Measurements from ENCODE around the gene BTRC.

- TF ChIP-seq POLR2A (IDR thresholded peaks at IDR 0.05) (no peak), CTCF (IDR thresholded peaks at IDR 0.05) (no peak)
Observed at GRCh38 chr10:101336382-101336781, 17.6 kb upstream of the BTRC start.

Measured in right lobe of liver (tissue), 4 donors.